22Rv1 (cell line): Measurements from ENCODE around the gene PRKRA.

Experiments
- H3K27ac ChIP-seq: fragments of 450-650 bp; 2 replicates; pipeline ENCODE4 v1.5.1; 2017
- CTCF ChIP-seq: fragments of 450-650 bp; IDR thresholded peaks from 2 replicates; pipeline ENCODE4 v1.5.1; 2017; ENCODE audit warnings: mild to moderate bottlenecking
- ZFX ChIP-seq: fragments of 450-650 bp; IDR thresholded peaks from 2 replicates; pipeline ENCODE4 v1.6.1; 2017; ENCODE audit warnings: antibody characterized with exemption, borderline replicate concordance

Gene PRKRA

DNA sequence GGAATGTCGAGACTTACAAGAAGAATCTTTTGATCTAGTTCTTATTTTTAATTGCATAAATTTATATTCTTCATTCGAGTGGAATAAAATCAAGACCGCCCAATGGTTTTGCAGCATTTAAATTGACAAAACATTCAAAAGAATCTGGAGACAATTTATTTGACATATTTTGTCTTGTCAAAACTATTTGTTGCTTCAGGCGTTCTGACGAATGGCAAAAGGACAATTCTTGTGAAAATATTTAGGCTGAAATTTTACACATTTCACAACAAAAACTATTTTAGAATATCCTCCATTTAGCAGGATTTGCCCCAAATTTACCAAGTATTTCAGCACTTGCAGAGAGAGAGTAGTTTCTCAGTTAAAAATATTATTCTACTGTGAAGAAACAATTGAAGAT, 41.7 kb downstream of the PRKRA start:
- TF ChIP-seq CTCF, result no peak
- no peak for TF ChIP-seq ZFX

GRCh38 chr2:178404368-178404767, 46.6 kb downstream of the PRKRA start:
- H3K27ac ChIP-seq, result no peak overlapping the region
- TF ChIP-seq ZFX, result no peak
- TF ChIP-seq CTCF, result no peak

More for the DNA sequence above, 41.7 kb downstream of the PRKRA start:
- H3K27ac ChIP-seq, result no peak overlapping the region

GRCh38 chr2:178403671-178404306, 47.2 kb downstream of the PRKRA start:
- TF ChIP-seq ZFX, result no peak
- TF ChIP-seq CTCF, result no peak
- no peak overlapping the region for H3K27ac ChIP-seq

DNA sequence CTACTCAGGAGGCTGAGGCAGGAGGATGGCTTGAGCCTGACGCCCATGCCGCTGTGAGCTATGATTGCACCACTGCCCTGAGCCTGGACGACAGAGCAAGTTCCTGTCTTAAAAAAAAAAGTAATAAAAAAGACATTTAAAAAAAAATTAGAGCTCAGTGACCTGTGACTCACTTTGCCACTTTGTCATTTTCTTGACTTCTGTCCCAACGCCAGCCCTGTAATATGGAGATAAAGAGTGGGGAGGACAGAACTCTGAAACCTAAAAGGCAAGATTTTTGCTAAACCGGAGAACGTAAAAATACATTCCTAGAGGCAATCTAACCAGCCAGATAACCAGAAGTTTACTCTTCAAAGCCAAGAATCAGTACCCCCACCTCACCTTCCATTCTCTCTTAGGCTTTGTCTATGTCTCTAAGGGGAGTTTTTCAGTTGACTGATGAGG, 49.0 kb downstream of the PRKRA start:
- TF ChIP-seq ZFX (no peak), CTCF (no peak)
- H3K27ac ChIP-seq, result no peak overlapping the region

- no peak overlapping the region for H3K27ac ChIP-seq
Measured at GRCh38 chr2:178397002-178397605, 53.9 kb downstream of the PRKRA start.

GRCh38 chr2:178395941-178396570, 54.9 kb downstream of the PRKRA start:
- TF ChIP-seq ZFX (no peak), CTCF (no peak)
- no peak overlapping the region for H3K27ac ChIP-seq

More at GRCh38 chr2:178397002-178397605, 53.9 kb downstream of the PRKRA start:
- TF ChIP-seq CTCF (peak; percentile 58), ZFX (no peak)

GRCh38 chr2:178395295-178395694, 55.7 kb downstream of the PRKRA start:
- TF ChIP-seq CTCF, result no peak
- TF ChIP-seq ZFX, result no peak
- no peak overlapping the region for H3K27ac ChIP-seq
